Measurements from ENCODE around the gene GTF2H2C. TPM values are rescaled to one million over a fixed set of nuclear protein-coding genes. Genes with fewer than 3 reads are reported as not detected.
"Not testable (repeated sequence)": the region's sequence is repeated elsewhere in the genome, so short reads cannot be mapped to it uniquely, and the experiment has no call there.

Gene GTF2H2C
- total RNA-seq, 1 experiment from 2014 or later = 61.0 TPM

DNA sequence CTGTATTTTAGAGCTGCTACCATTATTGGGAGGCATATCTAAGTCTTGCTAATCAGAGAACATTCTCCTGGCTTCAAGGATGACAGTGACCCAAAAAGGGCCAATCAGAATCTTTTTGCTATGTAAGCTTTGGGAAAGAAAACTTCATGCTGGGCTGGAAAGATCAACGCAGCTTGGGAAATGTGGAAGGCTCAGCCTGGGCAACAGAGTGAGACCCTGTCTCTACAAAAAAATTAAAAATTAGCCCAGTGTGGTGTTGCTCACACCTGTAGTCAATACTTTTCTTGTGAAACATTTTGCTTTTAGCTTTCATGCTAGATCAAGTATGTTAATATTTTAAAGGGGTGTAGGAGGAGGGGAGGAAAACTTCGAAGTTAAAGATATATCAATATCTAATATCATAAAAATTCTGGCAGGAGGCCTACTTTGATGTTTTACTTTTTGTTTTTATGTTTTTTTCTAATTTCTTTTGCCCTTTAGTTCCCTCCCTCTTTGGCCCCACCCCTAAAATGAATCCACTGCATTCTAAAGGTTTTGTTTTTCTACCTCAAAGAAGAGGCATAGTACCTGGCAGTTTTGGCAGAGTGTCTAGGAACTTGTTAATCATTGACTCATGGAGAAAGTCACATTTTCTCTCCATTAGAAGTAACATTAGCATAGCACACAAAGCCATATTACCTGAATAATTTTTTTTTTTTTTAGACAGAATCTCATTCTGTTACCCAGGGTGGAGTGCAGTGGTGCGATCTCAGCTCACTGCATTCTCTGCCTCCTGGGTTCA, 17.0 kb upstream of the GTF2H2C start:
- not testable (repeated sequence) for H3T11ph ChIP-seq (ENCODE audit: low read length); H3K27ac Mint-ChIP-seq; H3K23ac ChIP-seq (ENCODE audit: insufficient read length, low read depth, low read length); H4K8ac ChIP-seq (replicated peaks; ENCODE audit: insufficient read length, low read depth, low read length); H3K36me3 Mint-ChIP-seq (ENCODE audit: insufficient read depth in 1 of 3, low read depth in 3 of 3); H2BK5ac ChIP-seq (ENCODE audit: insufficient read length, low read length); H3K23me2 ChIP-seq (ENCODE audit: insufficient read length, low read depth, low read length, poor library complexity, severe bottlenecking); H3K4ac ChIP-seq (ENCODE audit: low read depth, low read length); H3K9me3 ChIP-seq (ENCODE audit: control insufficient read depth, low read depth, low read length); H2BK15ac ChIP-seq (ENCODE audit: low read depth, low read length); H3K4me1 Mint-ChIP-seq; H2AFZ ChIP-seq (ENCODE audit: low read length); H2BK120ac ChIP-seq (ENCODE audit: low read depth, low read length, poor library complexity, severe bottlenecking); H3K9me3 Mint-ChIP-seq; H3K27me3 Mint-ChIP-seq (ENCODE audit: low read depth); H3K27me3 ChIP-seq (ENCODE audit: insufficient read depth, low read length); H3K4me3 Mint-ChIP-seq; H2BK20ac ChIP-seq (ENCODE audit: low read depth, low read length, poor library complexity, severe bottlenecking); H4K20me1 ChIP-seq (ENCODE audit: control insufficient read depth, insufficient read depth, insufficient read length); H3K79me1 ChIP-seq (ENCODE audit: insufficient read depth, low read depth, low read length, poor library complexity, severe bottlenecking); H3K9ac ChIP-seq (ENCODE audit: extremely low read depth, insufficient read length, low read length); H3K14ac ChIP-seq (ENCODE audit: insufficient read depth, low read length); H4K5ac ChIP-seq (ENCODE audit: insufficient read length, low read depth, low read length); H4K91ac ChIP-seq (ENCODE audit: insufficient read length, low read depth, low read length); H2BK12ac ChIP-seq (ENCODE audit: insufficient read length, low read depth, low read length); H3K56ac ChIP-seq (ENCODE audit: insufficient read length, low read depth, low read length); H3K18ac ChIP-seq (ENCODE audit: insufficient read length, low read depth, low read length); H3K27ac ChIP-seq (ENCODE audit: insufficient read length, low read depth, low read length); DNase-seq; H3K4me2 ChIP-seq (ENCODE audit: insufficient read depth, insufficient read length, low read length); H2AK5ac ChIP-seq (ENCODE audit: insufficient read length, low read length); H3K4me1 ChIP-seq (ENCODE audit: insufficient read depth, low read length); H3K79me2 ChIP-seq (ENCODE audit: insufficient read depth, low read length)
- no CpG with 5 or more reads among the region's 3 CpGs for WGBS (ENCODE audit: extremely low coverage, insufficient read length, low lambda C conversion rate)

DNA sequence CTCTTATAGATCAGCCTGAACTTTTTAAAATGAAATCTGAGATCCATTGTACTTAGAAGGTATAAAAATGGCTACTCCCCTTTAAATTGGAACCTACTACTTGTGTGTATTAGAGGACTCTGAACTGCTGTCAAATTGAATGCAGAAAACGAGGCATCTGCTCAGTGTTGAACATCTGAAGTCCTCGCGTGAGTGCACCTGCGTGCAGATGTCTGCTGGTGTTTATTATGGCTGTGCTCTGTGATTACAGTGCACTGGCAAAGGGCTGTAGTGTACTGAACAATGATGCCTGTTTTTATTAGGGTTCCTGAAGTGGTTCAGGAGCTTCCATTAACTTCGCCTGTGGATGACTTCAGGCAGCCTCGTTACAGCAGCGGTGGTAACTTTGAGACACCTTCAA, 15.4 kb upstream of the GTF2H2C start:
- not testable (repeated sequence) for H3K4me3 Mint-ChIP-seq; H2BK5ac ChIP-seq (ENCODE audit: insufficient read length, low read length); H3K27ac Mint-ChIP-seq; H4K20me1 ChIP-seq (ENCODE audit: control insufficient read depth, insufficient read depth, insufficient read length); H3K56ac ChIP-seq (ENCODE audit: insufficient read length, low read depth, low read length); H2BK20ac ChIP-seq (ENCODE audit: low read depth, low read length, poor library complexity, severe bottlenecking); H3K4me1 Mint-ChIP-seq; H2BK12ac ChIP-seq (ENCODE audit: insufficient read length, low read depth, low read length); H3K9me3 ChIP-seq (ENCODE audit: control insufficient read depth, low read depth, low read length); H3K4ac ChIP-seq (ENCODE audit: low read depth, low read length); H2AK5ac ChIP-seq (ENCODE audit: insufficient read length, low read length); H4K8ac ChIP-seq (replicated peaks; ENCODE audit: insufficient read length, low read depth, low read length); H3K18ac ChIP-seq (ENCODE audit: insufficient read length, low read depth, low read length); H3K27me3 ChIP-seq (ENCODE audit: insufficient read depth, low read length); H3K23me2 ChIP-seq (ENCODE audit: insufficient read length, low read depth, low read length, poor library complexity, severe bottlenecking); H2AFZ ChIP-seq (ENCODE audit: low read length); H3K36me3 Mint-ChIP-seq (ENCODE audit: insufficient read depth in 1 of 3, low read depth in 3 of 3); H3K23ac ChIP-seq (ENCODE audit: insufficient read length, low read depth, low read length); H2BK120ac ChIP-seq (ENCODE audit: low read depth, low read length, poor library complexity, severe bottlenecking); H3K4me1 ChIP-seq (ENCODE audit: insufficient read depth, low read length); H4K91ac ChIP-seq (ENCODE audit: insufficient read length, low read depth, low read length); H4K5ac ChIP-seq (ENCODE audit: insufficient read length, low read depth, low read length); H3K14ac ChIP-seq (ENCODE audit: insufficient read depth, low read length); H3T11ph ChIP-seq (ENCODE audit: low read length); H2BK15ac ChIP-seq (ENCODE audit: low read depth, low read length); H3K79me2 ChIP-seq (ENCODE audit: insufficient read depth, low read length); H3K27me3 Mint-ChIP-seq (ENCODE audit: low read depth); H3K9me3 Mint-ChIP-seq; H3K27ac ChIP-seq (ENCODE audit: insufficient read length, low read depth, low read length); DNase-seq; H3K4me2 ChIP-seq (ENCODE audit: insufficient read depth, insufficient read length, low read length); H3K79me1 ChIP-seq (ENCODE audit: insufficient read depth, low read depth, low read length, poor library complexity, severe bottlenecking); H3K9ac ChIP-seq (ENCODE audit: extremely low read depth, insufficient read length, low read length)
- WGBS (ENCODE audit: extremely low coverage, insufficient read length, low lambda C conversion rate) = no CpG with 5 or more reads among the region's 7 CpGs
